Renal cortical epithelial cell (primary cell): ENCODE measurements around the gene PRKAR1B. TPM values are rescaled to one million over a fixed set of nuclear protein-coding genes. Genes with fewer than 3 reads are reported as not detected.

ENCODE experiments used
- DNase-seq: peaks from one replicate; pipeline ENCODE4 v3.0.0-alpha.2; 2011; ENCODE audit warnings: low read depth
- total RNA-seq: library from RNA; depleted of rRNA; stranded (reverse); fragments of >200 nt; gene quantifications from 2 replicates; pipeline ENCODE4 v1.2.3, GENCODE V29; 2014

PRKAR1B gene
- total RNA-seq = 15.3 and 35.7 TPM in 2 replicates

GRCh38 chr7:727104-727805, at the start of gene PRKAR1B:
Gene PRKAR1B (minus strand): TSS chr7:727281. CDS start chr7:711505, 15,776 bp downstream.
- no peak for DNase-seq

GRCh38 chr7:776381-776780, 49.3 kb upstream of the PRKAR1B start:
- no peak for DNase-seq

- DNase-seq = no peak
Observed at GRCh38 chr7:774161-775109, 47.4 kb upstream of the PRKAR1B start.

- DNase-seq = no peak
Observed at GRCh38 chr7:773622-773915, 46.5 kb upstream of the PRKAR1B start.

GRCh38 chr7:772861-773621, 46.0 kb upstream of the PRKAR1B start:
- DNase-seq = no peak

- DNase-seq = no peak
Observed at GRCh38 chr7:772392-772791, 45.3 kb upstream of the PRKAR1B start.

GRCh38 chr7:772005-772294, 44.9 kb upstream of the PRKAR1B start:
- no peak for DNase-seq

- DNase-seq = peak; percentile 81
Observed at GRCh38 chr7:771234-772004, 44.3 kb upstream of the PRKAR1B start.

GRCh38 chr7:770741-771166, 43.7 kb upstream of the PRKAR1B start:
- peak; percentile 95 for DNase-seq

- DNase-seq = no peak
Observed at GRCh38 chr7:770336-770735, 43.3 kb upstream of the PRKAR1B start.

- peak; percentile 53 for DNase-seq
Observed at GRCh38 chr7:768881-769504, 41.9 kb upstream of the PRKAR1B start.

GRCh38 chr7:767941-768731, 41.1 kb upstream of the PRKAR1B start:
- peak; percentile 100 for DNase-seq

GRCh38 chr7:767580-767940, 40.5 kb upstream of the PRKAR1B start:
- peak; percentile 90 for DNase-seq

GRCh38 chr7:765383-765782, 38.3 kb upstream of the PRKAR1B start:
- DNase-seq = no peak

- no peak for DNase-seq
Observed at GRCh38 chr7:763762-764161, 36.7 kb upstream of the PRKAR1B start.

- no peak for DNase-seq
Observed at GRCh38 chr7:762885-763284, 35.8 kb upstream of the PRKAR1B start.

GRCh38 chr7:761631-762030, 34.5 kb upstream of the PRKAR1B start:
- no peak for DNase-seq

- no peak for DNase-seq
Observed at GRCh38 chr7:761101-761500, 34.0 kb upstream of the PRKAR1B start.

- no peak for DNase-seq
Observed at GRCh38 chr7:760006-760405, 32.9 kb upstream of the PRKAR1B start.

GRCh38 chr7:759569-759968, 32.5 kb upstream of the PRKAR1B start:
- DNase-seq = no peak

GRCh38 chr7:757741-758163, 30.7 kb upstream of the PRKAR1B start:
- no peak for DNase-seq
